GM11168 (cell line): ENCODE data around the gene IRS1.

Source experiments
- in situ Hi-C: fragments of 300-500 bp; cut with MboI; formaldehyde crosslinking; loops from one replicate; pipeline ENCODE4 v1.12.0; 2022; ENCODE audit warnings: low sequenced_read_pairs; ENCODE audit not compliant: unreplicated experiment

IRS1 gene

DNA sequence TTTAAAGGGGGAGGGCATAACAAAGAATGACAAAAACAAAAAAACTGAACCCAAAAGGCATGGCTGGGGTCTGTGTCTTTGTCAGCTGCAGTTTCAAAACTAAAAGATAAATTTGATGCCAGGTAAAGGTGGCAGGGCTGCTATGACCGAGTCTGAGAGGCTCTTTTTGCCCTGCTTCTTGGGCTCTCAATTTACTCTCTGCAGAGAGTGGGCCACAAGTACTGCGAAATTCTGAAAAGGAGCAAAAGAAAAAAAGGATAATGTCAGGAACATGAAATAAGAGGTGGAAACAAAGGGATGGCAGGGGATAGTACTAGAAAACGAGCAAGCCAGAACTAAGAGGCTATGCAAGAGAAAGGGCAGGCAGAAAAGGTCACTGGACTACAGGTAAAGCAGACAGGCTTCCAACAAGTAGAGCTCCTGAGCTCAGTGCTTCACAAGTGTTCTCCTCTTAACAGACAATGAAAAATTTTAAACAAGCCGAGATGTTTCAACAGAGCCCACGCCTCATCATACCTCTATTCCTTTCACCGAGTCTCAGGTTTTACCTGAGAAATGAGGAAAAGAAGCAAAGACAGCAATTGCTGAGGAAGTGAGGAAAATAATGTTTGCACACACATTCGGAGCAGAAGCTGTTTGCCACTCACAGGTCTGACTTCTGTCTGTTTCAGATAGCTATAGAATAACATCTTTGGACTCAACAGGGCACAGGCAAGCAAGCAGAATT, 7.3 kb downstream of the IRS1 start:
- in situ Hi-C loops, result no loop called here

DNA sequence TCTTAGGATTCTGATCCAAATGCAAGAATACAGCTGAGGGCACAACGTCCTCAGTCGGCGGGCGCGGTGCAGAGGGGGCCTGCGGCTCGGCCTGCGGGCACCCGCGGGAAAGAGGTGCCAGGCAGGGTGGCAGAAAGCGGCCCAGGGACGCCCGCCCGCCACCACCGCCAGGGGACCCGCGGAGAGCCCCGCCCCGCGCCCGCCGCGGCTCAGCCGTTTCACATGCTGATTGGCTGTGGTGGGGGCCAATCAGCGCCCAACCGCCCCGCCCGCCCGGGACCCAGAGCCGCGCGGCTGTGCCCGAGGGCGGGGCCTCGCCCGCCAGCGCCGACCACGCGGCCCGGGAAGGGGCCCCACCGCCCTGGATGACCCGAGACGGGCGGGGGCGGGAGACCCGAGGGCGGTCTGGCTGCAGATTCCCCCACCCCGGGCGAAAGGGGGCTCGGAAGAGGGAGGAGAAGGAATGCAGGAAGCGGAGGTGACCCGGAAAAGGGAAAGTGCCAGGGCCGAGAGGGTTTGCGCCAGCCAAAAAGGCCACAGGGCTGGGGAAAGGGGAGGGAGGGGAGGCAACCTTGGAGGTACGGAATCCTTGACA, 8.0 kb downstream of the IRS1 start:
- in situ Hi-C loops, result no loop called here

DNA sequence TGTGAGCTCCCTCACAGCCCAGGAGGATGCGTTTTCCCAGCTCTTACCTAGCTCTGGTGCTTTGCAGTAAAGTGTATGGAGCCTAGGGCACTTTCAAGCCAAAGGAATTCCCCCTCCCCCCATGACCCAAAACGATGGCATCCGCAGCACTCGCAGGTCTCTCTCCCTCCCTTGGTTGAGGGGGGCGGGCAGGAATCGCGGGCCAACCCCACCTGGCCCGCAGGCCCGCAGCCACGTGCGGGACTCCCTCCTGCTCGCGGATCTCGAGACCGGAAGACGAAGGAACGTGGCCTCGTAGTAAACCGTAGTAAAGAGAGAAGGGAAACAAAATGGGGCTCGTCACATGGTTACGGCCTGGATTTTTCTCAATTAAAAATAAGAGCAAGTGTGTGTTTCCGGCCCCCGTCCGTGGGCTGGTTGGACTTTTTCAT, 8.5 kb downstream of the IRS1 start:
- in situ Hi-C loops, result no loop called here

DNA sequence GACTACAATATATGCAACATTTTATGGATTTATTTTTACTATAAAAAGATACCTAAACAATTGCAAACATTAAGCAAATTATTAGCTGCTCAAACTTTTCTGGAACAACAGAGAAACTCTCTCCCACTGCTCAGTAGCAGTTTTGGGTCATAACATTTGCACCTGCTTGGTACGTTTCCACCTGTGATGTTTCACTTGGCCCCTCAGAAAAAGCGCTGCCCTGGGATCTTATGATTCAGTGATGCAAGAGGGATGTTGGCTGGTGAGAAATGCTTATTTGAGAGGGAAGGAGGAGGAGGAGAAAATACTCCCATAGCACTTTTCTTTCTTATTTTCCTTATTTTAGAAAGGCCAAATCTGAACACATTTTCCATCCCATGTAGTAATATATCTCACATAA, 9.2 kb downstream of the IRS1 start:
- in situ Hi-C loops, result no loop called here

DNA sequence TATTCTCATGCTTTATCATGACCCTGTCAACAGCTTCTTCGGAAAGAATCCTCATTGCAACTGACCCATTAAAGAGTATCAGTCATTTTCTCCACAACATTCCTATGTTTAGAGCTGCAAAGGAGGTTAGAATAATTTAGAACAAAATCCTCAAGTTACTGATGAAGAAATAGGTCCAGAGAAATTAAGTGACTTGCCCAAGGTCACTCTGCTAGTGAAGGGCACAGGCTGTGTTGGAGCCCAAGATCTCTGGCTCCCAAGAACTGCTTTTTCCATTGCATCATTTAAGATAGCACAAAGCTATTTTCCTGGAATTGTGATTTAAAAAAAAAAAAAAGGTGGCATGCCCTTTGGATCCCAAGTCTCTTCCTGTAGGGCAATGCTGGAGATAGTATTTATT, 9.6 kb downstream of the IRS1 start:
- in situ Hi-C loops, result no loop called here

DNA sequence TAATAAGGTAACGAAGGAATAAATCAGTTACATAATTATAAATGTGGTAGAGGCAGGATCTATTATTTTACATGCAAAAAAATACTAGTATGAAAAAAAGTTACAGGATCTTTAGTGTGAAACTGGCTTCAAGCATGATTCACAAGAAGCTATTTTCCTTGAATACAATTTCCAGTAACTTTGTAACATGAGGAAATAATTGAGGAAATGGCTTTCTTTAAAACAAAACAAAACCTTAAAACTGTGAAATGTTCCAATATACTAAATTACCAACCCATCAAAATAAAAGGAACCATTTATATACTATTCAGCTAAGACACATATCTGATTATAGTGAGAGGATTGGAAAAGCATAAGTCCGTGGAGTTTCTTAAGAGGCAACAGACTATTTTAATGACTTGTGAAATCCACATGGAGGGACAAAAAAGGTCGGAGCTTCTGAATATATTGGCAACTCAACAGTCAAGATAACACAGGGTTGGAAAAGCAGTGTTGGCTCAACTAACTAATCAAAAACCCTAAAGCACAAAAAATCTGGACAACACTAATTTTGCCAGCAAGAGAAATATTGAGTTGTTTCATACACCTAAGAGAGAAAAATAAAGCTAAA, 10.6 kb downstream of the IRS1 start:
- in situ Hi-C loops, result no loop called here

DNA sequence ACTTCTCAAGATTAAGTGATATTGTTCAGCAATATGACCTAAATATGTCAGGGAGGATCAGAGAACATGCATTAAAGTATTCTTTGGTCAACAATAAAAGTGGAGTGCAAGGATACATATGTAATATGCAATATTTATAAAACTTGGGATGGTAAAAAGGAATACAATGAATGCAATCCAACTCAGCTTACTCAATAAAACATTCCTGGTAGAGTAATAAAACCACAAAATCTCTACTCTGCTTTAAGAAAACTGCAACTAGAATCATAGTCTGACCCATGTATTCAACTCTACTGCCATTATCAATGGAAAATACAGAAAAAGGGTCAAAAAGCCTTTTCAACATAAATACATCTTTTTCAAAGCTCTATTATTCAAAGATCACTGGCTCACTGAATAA, 11.6 kb downstream of the IRS1 start:
- in situ Hi-C loops, result no loop called here

DNA sequence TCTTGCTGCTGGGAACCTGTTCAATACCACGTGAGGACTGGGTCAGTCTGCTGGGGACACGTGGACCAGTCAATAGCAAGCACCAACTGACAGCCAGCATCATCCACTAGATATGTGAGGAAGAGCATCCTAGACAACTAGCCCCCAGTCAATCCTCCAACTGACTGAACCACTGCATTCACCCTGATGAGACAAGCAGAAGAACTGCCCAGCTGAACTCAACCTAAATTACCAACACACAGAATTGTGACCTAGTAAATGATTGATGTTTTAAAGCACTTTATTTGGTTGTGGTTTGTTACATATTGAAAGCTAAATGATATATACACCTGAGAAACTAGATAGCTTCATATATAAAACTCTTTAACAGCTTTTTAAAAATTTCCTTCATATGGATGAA, 15.7 kb downstream of the IRS1 start:
- in situ Hi-C loops, result no loop called here

DNA sequence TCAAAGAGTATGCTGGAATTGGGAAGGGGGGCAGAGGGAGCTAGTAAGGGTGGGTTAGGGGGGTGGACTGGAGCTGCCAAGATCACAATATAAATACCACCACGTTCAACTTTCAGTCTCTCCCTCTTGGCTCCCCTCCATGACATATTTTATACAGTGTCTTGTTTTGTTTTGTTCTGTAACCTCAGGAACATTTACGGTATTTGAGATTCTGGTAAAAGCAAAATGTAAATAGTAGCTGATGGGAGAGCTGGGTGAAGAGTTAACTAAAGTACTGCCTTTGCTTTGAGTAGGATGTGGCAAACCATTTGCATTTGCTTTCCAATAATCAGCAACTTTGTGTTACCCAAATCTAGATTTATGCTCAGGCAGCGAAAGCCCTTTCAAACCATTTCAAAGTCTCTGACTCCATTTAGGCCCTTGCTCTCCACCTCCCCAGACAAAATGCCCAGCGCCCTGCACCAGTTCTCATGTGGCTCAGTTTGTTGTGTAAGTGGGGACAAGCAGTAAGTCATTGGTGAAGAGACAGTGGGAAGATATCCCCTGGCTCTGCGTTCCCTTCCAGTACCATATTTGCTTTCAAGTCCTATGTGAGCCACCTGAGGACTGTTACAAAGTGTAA, 17.4 kb downstream of the IRS1 start:
- in situ Hi-C loops, result no loop called here

DNA sequence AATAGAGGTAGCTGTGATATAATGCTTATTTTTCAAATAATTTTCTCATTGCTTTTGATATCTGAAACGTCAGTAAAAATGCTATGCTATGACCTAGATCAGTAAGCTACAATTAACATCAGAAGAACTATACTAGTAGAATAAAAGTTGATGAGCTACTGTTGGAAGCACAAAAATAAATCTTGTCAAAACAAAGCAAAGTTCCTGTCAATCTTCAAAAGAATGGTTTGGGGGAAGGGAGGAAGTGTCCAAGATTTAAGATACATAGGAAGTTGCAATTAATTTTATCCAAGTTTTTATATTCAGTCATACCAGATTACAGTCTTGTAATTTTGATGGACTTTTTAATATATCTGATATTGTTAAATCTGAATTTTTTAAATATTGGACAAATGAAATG, 19.2 kb downstream of the IRS1 start:
- in situ Hi-C loops, result no loop called here

DNA sequence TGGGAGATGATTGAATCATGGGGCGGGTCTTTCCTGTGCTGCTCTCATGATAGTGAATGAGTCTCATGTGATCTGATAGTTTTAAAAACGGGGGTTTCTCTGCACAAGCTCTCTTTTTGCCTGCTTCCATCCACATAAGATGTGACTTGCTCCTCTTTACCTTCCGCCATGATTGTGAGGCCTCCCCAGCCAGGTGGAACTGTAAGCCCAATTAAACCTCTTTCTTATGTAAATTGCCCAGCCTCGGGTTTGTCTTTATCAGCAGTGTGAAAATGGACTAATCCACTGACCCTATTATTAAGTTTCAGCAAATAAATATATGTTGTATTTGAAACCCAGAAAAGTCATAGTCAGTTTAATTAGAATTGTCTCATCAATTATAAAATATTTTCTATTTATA, 22.0 kb downstream of the IRS1 start:
- in situ Hi-C loops, result no loop called here

DNA sequence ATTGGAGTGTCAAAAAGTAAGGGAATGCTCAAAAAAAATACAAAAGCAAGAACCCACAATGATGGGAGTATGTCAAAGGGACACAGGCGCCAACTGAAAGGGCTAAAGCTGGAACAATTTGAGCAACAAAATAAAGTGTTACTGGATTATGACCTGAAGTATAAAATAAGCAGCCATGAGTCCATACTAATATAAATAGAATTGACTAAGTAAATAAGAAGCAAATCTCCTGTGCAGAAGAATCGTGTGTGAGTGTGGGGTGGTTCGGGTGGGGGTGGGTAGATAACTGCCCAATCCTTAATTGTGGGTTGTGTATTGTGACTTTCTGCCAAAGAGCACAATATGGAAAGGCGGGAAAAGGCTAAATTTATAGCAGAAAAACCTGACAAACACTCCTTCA, 23.5 kb downstream of the IRS1 start:
- in situ Hi-C loops, result no loop called here

DNA sequence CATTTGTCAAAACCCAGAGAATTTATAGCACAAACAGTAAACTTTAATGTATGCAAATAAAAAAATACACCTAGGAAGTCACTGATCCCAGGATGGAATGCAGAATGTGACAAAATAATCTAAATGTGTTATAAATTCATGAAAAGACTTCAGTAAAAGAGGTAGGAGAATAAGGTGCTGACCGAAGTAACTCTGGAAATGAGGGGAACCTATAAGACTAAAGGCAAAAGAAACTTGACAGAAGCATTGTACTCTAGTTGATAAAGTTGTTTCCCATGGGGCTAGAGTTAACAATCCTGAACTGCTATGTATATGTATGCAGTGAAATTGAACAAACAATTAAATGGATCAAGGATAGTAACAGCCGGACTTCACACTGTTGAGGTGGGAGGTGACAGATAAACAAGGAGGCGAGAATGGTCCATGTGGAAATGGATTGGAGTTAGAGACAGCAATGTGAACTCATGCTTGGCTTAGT, 24.5 kb downstream of the IRS1 start:
- in situ Hi-C loops, result no loop called here

DNA sequence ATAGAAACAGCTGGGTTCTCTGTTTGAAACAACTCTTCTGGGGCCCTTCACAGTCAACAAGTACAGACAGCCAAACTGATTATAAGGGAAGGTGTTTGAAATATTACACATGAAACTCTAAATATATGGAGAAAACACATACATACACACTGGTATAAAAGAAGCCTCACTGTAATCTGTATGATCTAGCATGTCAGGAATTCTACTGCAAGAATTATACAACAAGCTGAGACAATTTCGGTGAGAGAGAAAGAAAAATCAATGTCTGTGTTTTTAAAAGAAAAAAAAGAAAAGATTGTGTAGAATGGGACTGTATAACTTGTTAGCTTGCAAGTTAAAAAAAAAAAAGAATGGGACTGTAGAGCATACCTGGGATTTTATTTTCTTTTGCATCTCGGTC, 26.3 kb downstream of the IRS1 start:
- in situ Hi-C loops, result no loop called here

DNA sequence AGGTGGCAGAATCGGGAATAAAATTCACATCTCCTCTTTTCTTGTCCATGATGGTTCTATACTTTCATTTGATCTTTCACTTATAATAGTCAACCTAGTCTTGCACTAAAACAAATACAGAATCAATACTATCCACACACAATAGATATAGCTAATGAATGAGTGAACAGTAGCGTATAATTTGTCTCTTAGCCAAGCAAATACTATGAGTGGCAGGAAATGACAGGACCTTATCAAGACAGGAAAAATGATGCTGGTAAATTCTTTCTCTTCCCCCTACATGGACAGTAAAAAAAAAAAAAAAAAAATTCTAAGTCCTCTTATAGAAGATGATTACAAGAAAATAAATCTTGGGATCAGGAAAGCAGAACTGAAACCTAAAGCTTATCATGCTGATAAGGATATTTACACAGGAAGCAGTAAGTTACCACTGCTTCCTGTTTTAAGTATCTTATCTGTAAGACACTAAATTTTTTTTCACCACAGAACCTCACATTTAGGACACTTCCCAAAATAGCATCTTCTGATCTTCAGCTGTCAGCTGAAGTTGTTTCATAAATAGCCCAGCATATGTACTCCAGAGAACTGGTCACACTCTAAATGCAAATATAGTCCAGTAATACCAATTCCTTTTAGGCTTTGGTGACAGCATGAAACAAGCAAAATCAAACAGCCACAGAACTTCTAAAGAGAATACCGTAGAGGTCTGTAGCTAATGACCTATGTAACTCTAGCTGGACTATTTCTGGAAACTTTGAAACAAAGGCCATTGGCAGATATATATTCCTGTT, 27.0 kb downstream of the IRS1 start:
- in situ Hi-C loops, result no loop called here

DNA sequence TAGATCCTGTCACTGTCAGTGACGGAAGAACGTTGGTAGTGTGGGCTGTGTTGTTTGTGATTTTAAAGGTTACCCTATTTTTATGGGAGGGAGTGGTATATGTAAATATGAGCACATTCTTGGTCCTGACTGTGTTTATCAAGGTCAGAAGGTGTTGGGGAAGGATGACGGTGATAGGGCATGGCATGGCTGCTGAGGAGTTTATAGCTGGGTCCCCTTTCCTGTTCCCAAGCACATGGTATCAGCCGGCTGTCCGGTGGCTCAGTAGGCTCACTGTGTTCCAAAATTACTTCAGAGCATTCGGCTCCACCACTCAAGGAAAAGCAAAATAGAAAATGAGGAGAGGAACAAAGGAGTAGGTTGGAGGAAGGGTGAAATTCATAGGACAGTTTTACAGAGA, 28.6 kb downstream of the IRS1 start:
- in situ Hi-C loops, result no loop called here

DNA sequence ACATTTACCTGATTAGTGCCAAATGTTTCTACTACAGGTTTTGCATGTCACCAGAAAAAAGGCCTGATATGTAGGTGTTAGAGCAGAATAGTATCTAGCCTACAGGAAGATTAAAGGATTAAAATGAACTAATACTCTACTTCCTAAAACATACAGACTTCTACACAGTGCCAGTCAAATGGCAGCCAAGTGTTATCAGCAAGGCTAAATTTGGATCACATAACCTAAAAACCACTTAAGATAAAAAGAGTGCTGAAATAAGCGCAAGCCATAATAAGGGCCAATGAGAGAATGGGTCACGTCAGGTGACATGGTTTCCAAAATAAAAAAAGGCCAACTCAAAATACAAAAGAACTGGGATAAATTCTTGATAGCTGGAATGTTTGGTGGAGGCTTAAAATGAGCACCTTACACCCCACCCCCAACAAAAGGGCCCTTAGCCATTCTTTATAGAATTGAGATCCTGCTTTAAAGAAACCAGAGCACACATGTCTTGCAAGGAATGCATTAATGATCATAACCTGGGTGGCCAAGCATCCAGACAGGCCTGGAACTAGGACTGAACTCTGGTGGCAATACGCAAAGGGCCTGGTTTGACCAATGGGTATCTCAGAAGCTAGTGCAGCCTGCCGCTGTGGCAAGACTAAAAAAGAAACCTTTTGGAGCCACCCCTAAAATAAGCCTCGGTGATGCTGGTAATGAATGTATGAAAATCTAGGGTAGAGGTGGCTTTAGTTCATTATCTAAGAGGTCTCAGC, 32.4 kb downstream of the IRS1 start:
- in situ Hi-C loops, result no loop called here

DNA sequence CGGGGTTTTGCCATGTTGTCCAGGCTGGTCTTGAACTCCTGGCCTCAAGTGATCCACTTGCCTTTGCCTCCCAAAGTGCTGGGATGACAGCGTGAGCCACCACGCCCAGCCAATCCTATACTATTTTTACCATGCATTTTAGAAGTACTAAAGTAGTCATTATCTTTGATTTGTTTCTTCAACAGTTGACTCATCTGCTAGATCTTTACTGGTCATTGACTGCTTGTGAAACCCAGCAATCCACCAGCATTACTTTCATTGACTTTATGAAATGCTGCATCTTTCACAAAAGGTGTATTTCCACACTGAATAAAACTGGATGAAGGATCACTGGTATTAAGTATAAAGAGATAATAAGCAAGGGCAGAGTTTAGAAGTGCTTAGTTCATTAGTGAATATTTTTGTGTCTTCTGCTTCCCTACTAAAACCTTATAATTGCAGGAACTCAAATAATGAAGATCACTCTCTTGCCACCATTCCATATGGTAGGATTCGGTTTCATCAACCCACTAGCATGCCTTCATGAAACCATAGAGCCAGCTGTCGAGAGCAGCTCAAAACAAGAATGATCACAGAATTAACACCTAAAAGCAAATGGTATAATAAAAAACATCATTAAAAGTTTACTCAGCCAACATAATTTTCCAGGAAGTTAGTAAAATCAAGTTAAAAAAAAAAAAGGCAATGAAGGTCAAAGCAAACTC, 33.1 kb downstream of the IRS1 start:
- in situ Hi-C loops, result no loop called here

DNA sequence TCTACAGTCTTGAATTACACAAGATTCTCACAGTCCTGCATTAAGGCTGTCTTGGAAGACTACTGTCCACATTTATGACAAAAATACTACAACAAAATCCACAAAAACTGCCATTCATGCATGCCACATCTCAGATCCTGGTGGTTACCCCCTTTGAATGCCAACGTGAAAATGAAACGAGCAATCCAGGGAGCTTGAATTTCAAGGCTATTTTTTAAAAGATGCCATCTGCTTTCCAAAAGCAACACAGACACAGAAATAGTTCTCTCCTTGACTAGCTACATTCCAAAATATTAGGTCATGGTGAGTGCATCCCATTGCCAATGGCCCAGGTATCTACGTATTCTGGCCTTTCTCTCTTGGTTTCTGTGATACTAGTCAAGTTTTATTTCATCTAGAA, 36.3 kb downstream of the IRS1 start:
- in situ Hi-C loops, result no loop called here
